Measurements from ENCODE around the gene KLK4.
A peak's percentile ranks its signal among the peaks of the same experiment; 100 is the strongest.

Gene KLK4

GRCh38 chr19:50880241-50880640 is 31.0 kb downstream of the KLK4 start:
- DNase-seq (ENCODE audit: low read depth in 2 of 2): no peak

- no peak for DNase-seq (ENCODE audit: low read depth in 2 of 2)
These were observed 32.3 kb downstream of the KLK4 start for GRCh38 chr19:50878851-50879250.

- no peak for DNase-seq (ENCODE audit: low read depth in 2 of 2)
These were observed 33.9 kb downstream of the KLK4 start for GRCh38 chr19:50877338-50877737.

- no peak for DNase-seq (ENCODE audit: low read depth in 2 of 2)
These were observed 34.7 kb downstream of the KLK4 start for GRCh38 chr19:50876456-50876855.

- DNase-seq (ENCODE audit: low read depth in 2 of 2): no peak
These were observed 35.3 kb downstream of the KLK4 start for GRCh38 chr19:50875795-50876422.

- DNase-seq (ENCODE audit: low read depth in 2 of 2): no peak
These were observed 37.0 kb downstream of the KLK4 start for GRCh38 chr19:50874211-50874610.

GRCh38 chr19:50873056-50873455 is 38.1 kb downstream of the KLK4 start, which contains the start of gene KLK2:
TSS of gene KLK2 (plus strand) at chr19:50873439. CDS start at chr19:50873474, 35 bp downstream.
- no peak for DNase-seq (ENCODE audit: low read depth in 2 of 2)

- peak; percentile 20 to 22 for DNase-seq (ENCODE audit: low read depth in 2 of 2)
These were observed 40.6 kb downstream of the KLK4 start for GRCh38 chr19:50870417-50871089.

- no peak for DNase-seq (ENCODE audit: low read depth in 2 of 2)
These were observed 41.7 kb downstream of the KLK4 start for GRCh38 chr19:50869479-50869878.

GRCh38 chr19:50861496-50862286 is 49.5 kb downstream of the KLK4 start:
- no peak for DNase-seq (ENCODE audit: low read depth in 2 of 2)

- DNase-seq (ENCODE audit: low read depth in 2 of 2): no peak
These were observed 50.2 kb downstream of the KLK4 start for GRCh38 chr19:50861010-50861409.

- no peak for DNase-seq (ENCODE audit: low read depth in 2 of 2)
These were observed 51.3 kb downstream of the KLK4 start for GRCh38 chr19:50859849-50860248.

- no peak for DNase-seq (ENCODE audit: low read depth in 2 of 2)
These were observed 52.3 kb downstream of the KLK4 start for GRCh38 chr19:50858886-50859285.

- DNase-seq (ENCODE audit: low read depth in 2 of 2): no peak
These were observed 53.8 kb downstream of the KLK4 start for GRCh38 chr19:50857366-50857765.

All from stimulated activated CD4-positive, alpha-beta T cell treated with anti-CD3 and anti-CD28 coated beads, Interleukin-15, amount 100 ng/mL, for 48 hours (primary cell).